ENCODE data around the gene ARFGAP1. TPM values are rescaled to one million over a fixed set of nuclear protein-coding genes. Genes with fewer than 3 reads are reported as not detected.

Gene ARFGAP1
- total RNA-seq, 3 donors from 2014 or later (not counting 1 experiment from before 2014, with no cell fraction given), result 118 to 138 (median 127) TPM

DNA sequence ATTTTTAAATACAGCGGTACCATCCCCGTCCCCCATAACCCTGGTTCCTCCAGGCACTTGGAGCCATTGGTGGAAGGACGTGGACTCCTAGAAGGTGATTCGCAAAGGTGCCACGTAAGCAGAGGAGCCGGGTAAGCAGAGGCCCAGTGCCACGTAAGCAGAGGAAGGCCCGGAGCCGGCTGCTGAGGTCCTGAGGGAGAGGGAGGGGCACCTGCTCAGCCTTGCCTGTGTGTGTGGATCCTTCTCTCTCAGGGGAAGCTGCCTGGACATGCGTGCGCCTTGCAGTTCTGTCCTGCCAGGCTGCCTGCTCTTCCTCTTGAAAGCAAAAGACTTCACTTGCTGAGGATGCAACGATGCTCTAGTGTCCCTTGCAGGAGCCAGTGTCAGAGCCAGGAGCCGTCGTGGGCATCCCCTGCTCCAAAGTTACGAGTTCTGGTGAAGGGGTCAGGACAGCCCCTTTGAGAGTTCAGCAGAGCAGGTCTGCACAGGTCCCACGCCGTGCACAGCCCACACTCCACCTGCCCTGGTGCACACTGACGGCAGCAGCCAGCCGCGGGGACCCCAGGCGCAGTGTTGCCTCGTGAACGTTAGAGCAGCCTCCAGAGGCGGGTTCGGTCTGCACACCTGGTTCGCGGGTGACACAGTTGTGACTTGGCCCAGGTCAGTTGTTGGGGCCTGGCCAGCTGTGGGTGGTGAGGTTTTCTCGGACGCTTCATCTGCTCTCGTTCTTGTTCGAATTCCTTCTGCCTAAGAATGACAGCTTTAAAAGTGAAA, 16.5 kb upstream of the ARFGAP1 start:
- H3K4me3 ChIP-seq (ENCODE audit: low read length), result no peak overlapping the region
- H3K9me3 ChIP-seq (ENCODE audit: control insufficient read depth, insufficient read depth, low read length), result no peaks in the 10 kb centered on the region
- Mint-ChIP-seq H3K27me3 (ENCODE audit: low read depth in 2 of 2) (peaks cover 33 to 38% of the 10 kb centered on the region in 2 donors), H3K36me3 (no peaks in the 10 kb centered on the region), H3K4me1 (no peaks in the 10 kb centered on the region), H3K9me3 (no peaks in the 10 kb centered on the region), H3K4me3 (no peak overlapping the region), H3K27ac (no peak overlapping the region)
- no peaks in the 10 kb centered on the region for H3K36me3 ChIP-seq (ENCODE audit: control insufficient read depth, insufficient read depth, low read length)
- intact Hi-C loops (cut with micrococcal nuclease), result no loop called here
- peaks cover 4% of the 10 kb centered on the region for H3K4me1 ChIP-seq (ENCODE audit: control insufficient read depth, insufficient read depth, low read length)
- TF ChIP-seq, protein P1, sequence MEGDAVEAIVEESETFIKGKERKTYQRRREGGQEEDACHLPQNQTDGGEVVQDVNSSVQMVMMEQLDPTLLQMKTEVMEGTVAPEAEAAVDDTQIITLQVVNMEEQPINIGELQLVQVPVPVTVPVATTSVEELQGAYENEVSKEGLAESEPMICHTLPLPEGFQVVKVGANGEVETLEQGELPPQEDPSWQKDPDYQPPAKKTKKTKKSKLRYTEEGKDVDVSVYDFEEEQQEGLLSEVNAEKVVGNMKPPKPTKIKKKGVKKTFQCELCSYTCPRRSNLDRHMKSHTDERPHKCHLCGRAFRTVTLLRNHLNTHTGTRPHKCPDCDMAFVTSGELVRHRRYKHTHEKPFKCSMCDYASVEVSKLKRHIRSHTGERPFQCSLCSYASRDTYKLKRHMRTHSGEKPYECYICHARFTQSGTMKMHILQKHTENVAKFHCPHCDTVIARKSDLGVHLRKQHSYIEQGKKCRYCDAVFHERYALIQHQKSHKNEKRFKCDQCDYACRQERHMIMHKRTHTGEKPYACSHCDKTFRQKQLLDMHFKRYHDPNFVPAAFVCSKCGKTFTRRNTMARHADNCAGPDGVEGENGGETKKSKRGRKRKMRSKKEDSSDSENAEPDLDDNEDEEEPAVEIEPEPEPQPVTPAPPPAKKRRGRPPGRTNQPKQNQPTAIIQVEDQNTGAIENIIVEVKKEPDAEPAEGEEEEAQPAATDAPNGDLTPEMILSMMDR (IDR thresholded peaks at IDR 0.05), result no peak
- peaks cover 20% of the 10 kb centered on the region for H3K27me3 ChIP-seq (ENCODE audit: control insufficient read depth, insufficient read depth, low read length)
- 52% methylated on average over 31 of the region's 31 CpGs for WGBS (ENCODE audit: insufficient coverage)
- DNase-seq (no peak), ATAC-seq (no peak)
- no peak overlapping the region for H3K27ac ChIP-seq (ENCODE audit: low read length)

DNA sequence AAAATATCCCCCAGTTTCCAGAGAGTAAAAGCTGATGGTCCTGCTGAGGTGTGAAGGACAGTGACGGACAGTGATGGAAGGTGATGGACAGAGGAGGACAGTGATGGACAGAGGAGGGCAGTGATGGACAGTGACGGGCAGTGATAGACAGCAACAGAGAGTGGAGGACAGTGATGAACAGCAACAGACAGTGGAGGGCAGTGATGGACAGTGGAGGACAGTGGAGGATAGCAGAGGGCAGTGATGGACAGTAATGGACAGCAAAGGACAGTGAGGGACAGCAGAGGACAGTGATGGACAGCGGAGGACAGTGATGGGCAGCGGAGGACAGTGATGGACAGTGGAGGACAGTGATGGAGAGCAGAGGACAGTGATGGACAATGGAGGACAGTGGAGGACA, 15.7 kb upstream of the ARFGAP1 start:
- no peak overlapping the region for H3K27ac Mint-ChIP-seq

DNA sequence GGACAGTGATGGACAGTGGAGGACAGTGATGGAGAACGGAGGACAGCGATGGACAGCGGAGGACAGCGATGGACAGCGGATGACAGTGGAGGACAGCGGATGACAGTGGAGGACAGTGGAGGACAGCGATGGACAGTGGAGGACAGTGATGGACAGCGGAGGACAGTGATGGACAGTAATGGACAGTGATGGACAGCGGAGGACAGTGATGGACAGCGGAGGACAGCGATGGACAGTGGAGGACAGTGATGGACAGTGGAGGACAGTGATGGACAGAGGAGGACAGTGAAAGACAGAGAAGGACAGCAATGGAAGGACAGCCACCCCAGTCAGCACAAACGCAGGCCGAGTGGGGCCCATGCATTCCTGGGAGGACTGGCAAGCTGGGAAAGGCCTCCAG, 15.0 kb upstream of the ARFGAP1 start:
- no peak for DNase-seq
- no peaks in the 10 kb centered on the region for H3K9me3 ChIP-seq (ENCODE audit: control insufficient read depth, insufficient read depth, low read length)
- H3K27me3 ChIP-seq (ENCODE audit: control insufficient read depth, insufficient read depth, low read length), result peaks cover 11% of the 10 kb centered on the region
- H3K27ac Mint-ChIP-seq, result no peak overlapping the region
- H3K36me3 ChIP-seq (ENCODE audit: control insufficient read depth, insufficient read depth, low read length), result no peaks in the 10 kb centered on the region
- H3K4me3 ChIP-seq (ENCODE audit: low read length), result no peak overlapping the region
- intact Hi-C loops (cut with micrococcal nuclease), result no loop called here
- ATAC-seq, result no peak
- H3K4me1 Mint-ChIP-seq, result peaks cover 0 to 6% of the 10 kb centered on the region in 2 donors
- H3K4me1 ChIP-seq (ENCODE audit: control insufficient read depth, insufficient read depth, low read length), result peaks cover 11% of the 10 kb centered on the region
- no peak overlapping the region for H3K4me3 Mint-ChIP-seq
- no peak overlapping the region for H3K27ac ChIP-seq (ENCODE audit: low read length)
- 94% methylated on average over 11 of the region's 13 CpGs for whole genome bisulfite sequencing (ENCODE audit: insufficient coverage)
- peaks cover 31 to 35% of the 10 kb centered on the region in 2 donors for H3K27me3 Mint-ChIP-seq (ENCODE audit: low read depth in 2 of 2)
- H3K9me3 Mint-ChIP-seq, result no peaks in the 10 kb centered on the region
- TF ChIP-seq, protein P1 (IDR thresholded peaks at IDR 0.05), result no peak
- no peaks in the 10 kb centered on the region for H3K36me3 Mint-ChIP-seq

More for the DNA sequence above, 15.7 kb upstream of the ARFGAP1 start:
- Mint-ChIP-seq H3K36me3 (no peaks in the 10 kb centered on the region), H3K4me1 (no peaks in the 10 kb centered on the region), H3K9me3 (no peaks in the 10 kb centered on the region), H3K4me3 (no peak overlapping the region), H3K27me3 (ENCODE audit: low read depth in 2 of 2) (peaks cover 33 to 38% of the 10 kb centered on the region in 2 donors)
- Histone ChIP-seq H3K4me1 (ENCODE audit: control insufficient read depth, insufficient read depth, low read length) (peaks cover 6% of the 10 kb centered on the region), H3K27ac (ENCODE audit: low read length) (no peak overlapping the region), H3K27me3 (ENCODE audit: control insufficient read depth, insufficient read depth, low read length) (peaks cover 17% of the 10 kb centered on the region), H3K4me3 (ENCODE audit: low read length) (no peak overlapping the region), H3K9me3 (ENCODE audit: control insufficient read depth, insufficient read depth, low read length) (no peaks in the 10 kb centered on the region), H3K36me3 (ENCODE audit: control insufficient read depth, insufficient read depth, low read length) (no peaks in the 10 kb centered on the region)
- intact Hi-C loops (cut with micrococcal nuclease), result no loop called here
- ATAC-seq (no peak), DNase-seq (no peak)
- 91% methylated on average over 4 of the region's 4 CpGs for WGBS (ENCODE audit: insufficient coverage)
- TF ChIP-seq, protein P1 (IDR thresholded peaks at IDR 0.05), result no peak
